LoVo (cell line): ENCODE data around the gene RNF13.
"Not testable (repeated sequence)": the region's sequence is repeated elsewhere in the genome, so short reads cannot be mapped to it uniquely, and the experiment has no call there.

Source experiments
- DNase-seq: peaks from one replicate; pipeline ENCODE4 v3.0.0-alpha.2; 2016; ENCODE audit warnings: low spot score

Gene RNF13

DNA sequence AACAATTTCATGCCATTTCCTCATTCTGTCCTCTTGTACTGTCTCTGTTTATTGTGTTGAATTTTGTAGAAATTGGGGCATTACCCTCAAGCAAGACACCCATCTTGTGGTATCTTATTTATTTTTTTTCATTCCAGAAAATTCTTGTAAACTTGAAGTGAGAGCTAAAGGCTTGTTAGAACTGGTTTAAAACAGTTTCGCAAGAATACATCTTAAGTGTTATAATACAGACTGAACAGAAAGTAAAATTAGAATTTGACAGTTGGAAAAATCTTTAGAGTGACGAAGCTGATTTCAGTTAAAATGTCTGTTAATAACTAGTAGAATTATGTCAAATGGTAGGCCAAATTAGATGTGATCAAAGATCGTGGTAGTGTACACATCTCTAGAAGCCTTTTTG, 26.9 kb downstream of the RNF13 start:
- no peak for DNase-seq

DNA sequence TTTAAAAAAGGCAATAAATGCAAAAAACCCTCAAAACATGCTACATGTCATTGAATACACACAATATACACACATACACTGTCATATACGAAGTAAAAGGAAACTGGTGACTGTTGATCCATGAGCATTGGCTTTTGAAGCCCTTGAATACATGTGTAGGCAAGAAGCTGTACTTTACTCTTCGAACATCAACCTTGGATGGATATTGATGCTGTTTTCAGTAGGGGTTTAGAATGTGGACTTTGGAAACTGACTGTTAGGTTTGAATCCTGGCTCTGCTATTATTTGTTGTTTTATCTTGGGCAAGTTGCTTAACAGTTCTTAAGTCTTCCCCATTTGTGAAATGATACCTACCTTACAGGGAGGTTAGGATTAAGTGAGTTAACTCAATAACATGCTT, 30.5 kb downstream of the RNF13 start:
- DNase-seq: no peak

DNA sequence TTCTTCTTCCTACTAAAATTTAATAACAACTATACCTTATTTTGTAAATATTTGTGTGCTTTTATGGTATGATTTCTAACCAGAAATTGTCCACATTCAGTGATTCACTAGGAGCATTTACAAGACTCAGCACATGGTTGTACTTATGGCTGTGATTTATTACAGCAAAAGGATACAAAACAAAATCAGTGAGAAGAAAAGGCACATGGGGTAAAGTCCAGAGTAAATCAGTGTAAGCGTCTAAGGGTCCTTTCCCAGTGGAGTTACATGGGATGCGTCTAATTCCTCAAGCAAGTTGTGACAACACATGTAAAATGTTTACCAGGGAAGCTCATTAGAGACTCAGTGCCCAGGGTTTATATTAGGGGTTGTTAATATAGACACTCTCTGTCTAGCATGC, 31.1 kb downstream of the RNF13 start:
- DNase-seq: no peak

DNA sequence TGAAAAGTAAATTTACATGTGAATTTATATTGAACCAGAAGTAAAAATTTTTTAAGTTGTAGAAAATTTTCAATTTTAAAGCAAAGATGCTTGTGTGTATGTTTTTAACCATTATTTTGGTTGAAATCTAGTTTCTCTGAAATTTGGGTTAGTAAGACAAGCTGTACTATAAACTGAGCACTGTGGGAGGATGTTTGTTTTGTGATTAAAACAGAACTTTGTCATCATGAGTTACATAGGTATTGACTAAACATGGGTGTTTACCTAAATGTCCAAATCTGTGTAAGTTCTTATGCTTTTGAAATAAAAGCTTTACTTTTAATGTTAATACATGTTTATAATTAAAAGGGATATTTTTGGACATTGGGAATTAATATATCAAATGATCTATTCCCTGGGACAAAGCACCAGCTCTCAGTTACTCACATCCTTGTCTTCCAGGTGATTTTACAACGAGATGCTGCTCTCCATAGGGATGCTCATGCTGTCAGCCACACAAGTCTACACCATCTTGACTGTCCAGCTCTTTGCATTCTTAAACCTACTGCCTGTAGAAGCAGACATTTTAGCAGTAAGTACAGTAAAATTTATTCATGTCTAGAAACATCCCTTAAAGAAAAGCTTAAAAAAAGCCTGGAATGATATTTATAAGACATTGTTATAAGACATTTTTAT, 32.7 kb downstream of the RNF13 start:
- no peak for DNase-seq

DNA sequence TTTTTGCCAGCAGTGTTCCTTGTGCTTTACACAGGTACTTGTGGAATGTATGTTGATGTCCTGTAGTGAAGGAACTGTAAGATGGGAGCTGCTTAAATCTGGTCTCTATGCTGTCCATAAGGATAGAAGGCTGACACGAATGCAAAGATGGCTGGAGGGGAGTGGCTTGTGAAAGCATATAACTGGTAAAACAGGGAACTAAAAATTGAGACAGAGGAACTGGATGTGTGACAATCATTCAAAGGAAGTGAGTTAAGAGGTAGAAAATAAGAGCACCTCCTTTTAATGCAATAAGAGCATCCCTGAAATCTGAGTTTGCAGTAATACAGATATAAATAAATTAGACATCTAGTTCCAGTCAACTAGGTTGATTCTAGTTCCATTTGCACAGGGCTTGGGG, 35.2 kb downstream of the RNF13 start:
- DNase-seq: no peak

DNA sequence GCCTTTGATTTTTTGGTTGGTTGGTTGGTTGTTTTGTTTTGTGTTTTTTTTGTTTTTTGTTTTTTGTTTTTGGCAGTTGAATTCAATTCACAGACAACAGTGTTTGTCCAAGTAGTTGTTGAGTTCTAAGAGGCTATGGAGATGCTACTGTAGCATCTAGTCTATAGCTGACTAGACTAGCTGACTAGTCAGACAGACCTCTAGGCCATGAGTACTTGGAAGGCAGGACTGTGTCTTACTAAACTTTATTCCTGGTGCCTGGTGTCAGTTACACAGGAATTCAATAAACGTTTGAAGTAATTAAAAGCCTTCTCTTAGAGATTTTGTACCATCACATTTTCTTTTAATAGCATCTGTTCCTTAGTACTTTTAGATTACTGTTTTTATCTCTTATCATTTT, 35.7 kb downstream of the RNF13 start:
- no peak for DNase-seq

DNA sequence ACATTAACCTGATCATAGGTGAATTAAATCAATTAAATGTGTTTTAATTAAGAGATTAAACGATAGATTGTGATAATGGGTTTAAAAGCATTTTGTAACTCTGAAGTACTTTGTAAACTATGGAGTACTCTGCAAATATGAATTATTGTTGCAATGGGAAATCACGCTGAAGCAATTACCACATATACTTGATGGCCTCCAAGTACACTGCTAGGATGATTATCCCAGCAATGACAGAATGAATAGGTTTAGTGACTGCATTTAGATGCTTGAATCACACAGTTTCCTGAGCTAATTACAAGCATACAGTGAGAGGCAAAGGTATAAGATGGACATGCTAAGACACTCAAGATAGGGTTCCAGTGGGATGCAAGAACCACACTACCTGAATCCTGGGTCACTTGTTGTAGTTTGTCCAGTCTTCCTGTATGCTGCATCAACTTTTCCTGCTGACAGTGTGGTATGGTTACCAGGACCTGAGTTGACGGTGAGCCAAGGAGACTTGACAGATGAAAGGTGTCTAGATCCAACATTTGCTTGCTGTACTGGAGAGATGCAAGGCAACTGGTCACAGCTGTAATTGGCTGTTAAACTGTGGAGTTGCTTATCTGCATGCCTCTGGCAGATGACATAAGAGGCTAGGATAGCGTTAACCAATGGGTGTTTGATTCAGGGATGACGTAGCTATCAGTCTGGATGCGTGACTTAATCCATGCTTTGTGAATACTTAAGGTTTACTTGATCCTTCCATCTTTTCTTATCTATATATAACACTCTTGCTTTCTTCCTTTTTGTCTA, 38.0 kb downstream of the RNF13 start:
- DNase-seq: no peak

DNA sequence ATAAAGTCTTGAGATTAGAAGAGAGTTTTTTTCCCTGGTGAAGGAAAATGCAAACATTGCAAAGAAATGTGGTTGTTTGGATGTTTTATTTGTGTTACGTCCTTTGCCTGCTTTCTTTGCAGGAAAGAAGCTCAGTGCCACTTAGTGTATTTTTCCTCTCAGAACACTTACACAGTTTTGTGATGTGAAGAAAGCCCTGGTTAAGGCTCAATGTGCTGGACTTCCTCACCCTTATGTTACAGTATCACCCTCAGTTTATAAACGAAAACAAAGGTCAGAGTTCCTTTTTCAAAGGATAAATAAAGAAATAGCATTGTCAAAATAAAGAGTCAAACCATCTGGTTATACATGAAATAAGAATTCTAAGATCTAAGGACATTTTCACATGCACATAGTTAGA, 45.9 kb downstream of the RNF13 start:
- DNase-seq: no peak

DNA sequence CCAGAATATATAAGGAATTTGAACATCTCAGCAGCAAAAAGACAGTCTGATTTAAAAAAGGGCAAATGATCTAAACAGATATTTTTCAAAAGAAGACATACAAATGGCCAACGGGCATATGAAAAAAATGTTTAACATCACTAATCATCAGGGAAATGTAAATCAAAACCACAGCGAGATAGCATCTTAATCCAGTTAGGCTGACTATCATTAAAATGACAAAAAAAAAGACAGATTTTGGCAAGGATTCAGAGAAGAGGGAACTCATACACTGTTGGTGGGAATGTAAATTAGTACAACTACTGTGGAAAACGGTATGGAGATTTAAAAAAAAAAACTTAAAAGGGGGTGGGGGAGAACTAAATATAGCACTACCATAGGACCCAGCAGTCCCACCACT, 47.9 kb downstream of the RNF13 start:
- DNase-seq: no peak

DNA sequence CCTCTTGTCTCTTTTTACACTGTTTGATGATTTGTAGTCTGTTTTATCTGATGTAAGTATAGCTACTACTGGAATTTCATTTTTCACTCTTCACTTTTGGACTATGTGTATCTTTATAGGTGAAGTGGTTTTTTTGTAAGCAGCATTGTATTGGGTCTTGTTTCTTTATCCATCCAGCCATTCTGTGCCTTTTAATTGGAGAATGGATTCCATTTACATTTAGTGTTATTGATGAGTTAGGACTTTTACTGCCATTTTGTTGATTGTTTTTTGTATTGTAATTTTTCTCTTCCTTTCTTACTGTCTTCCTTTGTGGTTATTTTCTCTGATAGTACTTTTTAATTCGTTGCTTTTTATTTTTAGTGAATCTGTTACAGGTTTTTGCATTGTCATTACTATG, 54.5 kb downstream of the RNF13 start:
- DNase-seq: no peak

DNA sequence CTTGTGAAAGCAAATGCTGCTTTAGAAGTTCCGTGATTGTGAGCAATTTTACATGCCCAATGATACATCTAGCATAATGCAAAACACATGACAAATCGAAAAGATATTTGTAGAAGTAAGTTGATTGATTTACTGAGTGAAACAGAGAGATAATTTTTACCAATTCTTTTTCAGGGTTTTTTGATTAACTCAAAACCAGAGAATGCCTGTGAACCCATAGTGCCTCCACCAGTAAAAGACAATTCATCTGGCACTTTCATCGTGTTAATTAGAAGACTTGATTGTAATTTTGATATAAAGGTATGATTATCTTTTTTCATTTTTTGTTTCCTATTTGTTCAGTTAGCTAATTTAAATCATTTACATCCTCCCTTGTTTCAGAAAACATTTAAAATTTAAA, 58.8 kb downstream of the RNF13 start:
- no peak for DNase-seq

DNA sequence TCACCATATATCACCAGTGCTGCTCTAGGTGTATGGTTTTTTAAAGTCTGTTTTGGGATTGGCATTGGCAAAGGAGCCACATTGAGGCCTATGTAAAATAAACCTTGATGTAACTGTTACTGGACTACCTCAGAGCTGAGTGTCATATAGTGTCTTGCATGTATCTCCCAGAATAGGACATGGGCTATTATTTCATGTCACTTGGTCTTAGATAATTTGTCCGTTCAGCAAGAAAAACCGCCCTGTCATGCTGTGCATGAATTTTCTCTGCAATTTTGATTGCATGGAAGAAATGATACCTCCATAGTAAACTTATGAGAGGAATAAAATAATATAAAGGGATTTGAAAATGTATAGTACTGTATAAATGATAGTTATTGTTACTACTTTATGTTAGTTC, 59.6 kb downstream of the RNF13 start:
- no peak for DNase-seq

DNA sequence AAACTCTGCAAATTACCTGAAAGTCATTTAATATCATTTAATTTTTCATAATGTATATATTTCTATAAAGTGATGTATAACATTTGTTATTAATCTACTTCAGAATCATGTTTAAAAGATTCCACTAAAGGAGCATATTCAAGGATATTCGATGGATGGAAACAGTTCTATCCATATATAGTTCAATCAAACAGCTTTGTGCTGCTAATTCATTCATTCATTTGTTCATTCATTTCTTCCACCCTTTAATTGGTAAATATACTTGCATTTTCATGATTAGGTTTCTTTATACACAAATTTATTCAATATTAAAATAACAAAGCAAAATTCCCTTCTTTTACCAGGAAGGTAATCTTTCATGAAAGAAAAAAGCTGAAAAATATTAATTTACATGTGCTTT, 64.7 kb downstream of the RNF13 start:
- DNase-seq: no peak

DNA sequence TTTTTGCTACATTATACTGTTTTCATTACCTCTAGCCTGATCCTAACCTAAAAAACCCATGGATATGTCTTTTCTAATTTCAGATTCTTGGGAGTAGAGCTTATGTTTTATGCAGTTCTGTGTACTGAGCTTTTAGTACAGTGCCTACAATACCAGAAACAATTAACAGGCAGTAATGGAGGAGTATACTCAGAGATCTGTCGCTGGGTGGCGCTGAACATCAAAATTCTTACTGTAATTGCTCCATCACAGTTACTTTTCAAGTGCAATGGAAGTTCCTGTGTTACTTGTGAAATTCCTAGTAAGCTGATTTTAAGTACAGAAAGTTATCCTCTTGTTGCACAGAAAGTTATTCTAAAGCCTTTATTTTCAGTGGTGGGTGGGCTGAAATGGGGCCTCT, 66.9 kb downstream of the RNF13 start:
- DNase-seq: peak; percentile 5

DNA sequence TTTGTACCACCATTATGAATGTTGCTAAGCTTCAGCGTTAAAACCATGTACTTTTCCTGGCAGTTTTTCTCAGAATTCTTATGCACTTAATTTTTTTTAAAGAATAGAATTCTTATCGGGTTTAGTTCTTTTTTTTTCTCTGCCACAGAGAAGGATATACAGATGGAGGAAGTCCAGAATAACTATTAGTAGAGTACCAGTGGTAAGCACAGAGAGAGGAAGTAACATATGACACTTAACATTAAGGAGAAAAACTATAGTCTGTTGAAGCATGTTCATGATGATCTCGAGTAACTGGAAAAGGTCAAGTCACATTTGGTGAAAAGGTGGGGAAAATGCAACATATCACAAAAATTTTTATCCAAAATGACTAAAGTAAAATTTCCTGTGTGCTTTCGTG, 68.9 kb downstream of the RNF13 start:
- no peak for DNase-seq

DNA sequence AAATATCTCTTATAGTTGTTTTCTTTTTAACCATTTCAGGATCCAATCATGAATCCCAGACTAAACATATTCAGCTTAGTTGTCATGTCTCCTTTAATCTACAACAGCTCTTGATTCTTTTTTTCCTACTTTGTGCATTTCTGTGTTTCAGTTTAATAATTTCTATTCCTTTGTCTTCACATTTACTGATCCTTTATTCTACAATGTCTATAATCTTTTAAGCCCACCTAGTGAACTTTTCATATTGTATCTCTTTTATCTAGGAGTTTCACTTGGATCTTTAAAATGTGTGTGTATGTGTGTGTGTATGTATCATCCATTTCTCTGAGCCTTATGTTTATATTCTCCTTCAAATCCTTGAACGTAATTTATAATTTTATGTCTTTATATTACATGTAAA, 70.1 kb downstream of the RNF13 start:
- DNase-seq: no peak

DNA sequence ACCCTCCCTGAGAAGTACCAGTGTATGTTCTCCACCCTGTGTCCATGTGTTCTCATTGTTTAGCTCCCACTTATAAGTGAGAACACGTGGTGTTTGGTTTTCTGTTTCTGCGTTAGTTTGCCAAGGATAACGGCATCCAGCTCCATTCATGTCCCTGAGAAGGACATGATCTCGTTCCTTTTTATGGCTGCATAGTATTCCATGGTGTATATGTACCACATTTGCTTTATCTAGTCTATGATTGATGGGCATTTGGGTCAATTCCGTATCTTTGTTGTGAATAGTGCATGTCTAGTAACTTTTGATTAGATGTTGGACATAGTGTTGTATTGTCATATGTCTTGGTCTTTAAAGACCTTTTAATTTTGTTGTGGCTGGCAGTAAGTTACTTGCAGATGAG, 70.8 kb downstream of the RNF13 start:
- not testable (repeated sequence) for DNase-seq

DNA sequence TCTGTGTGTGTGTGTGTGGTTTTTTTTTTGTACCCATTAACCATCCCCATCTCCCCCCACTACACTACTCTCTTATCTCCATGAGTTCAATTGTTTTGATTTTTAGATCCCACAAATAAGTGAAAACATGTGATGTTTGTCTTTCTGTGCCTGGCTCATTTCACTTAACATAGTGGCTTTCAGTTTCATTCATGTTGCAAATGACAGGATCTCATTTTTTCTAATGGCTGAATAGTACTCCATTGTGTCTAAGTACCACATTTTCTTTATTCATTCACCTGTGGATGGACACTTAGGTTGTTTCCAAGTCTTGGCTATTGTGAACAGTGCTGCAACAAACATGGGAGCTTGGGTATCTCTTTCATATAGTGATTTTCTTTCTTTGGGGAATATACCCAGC, 71.8 kb downstream of the RNF13 start:
- not testable (repeated sequence) for DNase-seq

DNA sequence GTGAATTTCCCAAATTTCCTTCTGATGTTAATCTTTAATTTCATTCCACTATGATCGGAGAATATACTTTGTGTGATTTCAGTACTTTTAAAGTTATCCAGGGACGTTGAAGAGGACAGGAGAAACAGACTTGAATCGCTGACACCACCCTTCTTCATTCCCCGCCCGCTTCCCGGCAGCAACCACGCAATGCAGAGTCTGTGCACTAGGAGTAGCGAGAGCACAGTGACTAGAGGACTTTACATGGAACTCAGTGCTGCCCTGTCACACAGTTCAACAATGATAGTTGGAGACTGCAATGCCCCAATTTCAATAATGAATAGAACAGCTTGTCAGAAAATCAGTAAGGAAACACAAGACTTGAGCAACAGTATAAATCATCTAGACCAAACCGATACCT, 73.9 kb downstream of the RNF13 start:
- DNase-seq: no peak

DNA sequence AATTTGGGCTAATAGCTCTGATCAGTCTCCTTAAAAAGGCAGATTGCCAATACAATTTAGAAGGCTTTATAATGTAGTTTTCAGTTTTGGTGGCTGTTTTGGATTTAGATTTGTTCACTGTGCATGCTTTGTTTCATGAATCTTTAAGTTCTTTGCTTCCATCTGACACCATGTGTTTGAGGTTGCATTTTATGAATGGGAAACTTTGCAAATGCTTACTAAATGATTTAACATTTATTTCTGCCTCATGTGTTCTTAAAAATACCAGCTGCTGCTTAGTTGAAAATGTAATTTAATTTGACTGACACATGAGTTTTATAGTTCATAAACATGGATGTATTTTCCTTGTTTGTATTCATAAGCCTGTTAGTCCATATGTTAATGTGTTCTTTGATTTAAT, 78.6 kb downstream of the RNF13 start:
- DNase-seq: no peak

DNA sequence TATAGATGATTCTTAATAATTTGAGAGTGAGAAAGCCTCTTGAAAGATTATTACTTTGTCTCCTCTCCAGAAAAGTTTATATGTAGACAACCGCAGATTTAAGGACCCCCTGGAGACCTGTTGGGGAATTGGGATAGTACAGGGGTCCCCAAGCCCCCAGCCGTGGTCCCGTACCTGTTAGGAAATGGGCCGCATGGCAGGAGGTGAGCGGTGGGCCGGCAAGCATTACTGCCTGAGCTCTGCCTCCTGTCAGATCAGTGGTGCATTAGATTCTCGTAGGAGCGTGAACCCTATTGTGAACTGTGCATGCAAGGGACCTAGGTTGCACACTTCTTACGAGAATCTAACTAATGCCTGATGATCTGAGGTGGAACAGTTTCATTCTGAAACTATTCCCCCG, 79.4 kb downstream of the RNF13 start:
- no peak for DNase-seq

DNA sequence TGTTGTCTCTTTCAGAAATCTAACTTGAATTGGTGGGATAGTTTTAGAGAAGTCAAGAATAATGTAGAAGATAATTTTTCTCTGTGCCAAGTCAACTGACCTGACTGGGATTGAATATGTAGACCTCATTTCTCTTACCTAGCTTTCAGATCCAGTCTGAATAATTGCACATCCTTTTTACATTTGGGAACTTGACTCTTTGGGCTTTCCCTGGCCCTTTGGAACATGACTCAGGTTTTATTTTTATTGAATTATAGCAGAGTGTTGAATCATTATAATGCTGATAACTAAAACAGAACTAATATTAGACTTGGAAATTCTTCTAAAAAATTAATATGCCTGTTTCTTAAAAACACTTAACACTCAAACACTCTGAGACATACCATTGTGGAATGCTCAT, 81.2 kb downstream of the RNF13 start:
- DNase-seq: no peak

DNA sequence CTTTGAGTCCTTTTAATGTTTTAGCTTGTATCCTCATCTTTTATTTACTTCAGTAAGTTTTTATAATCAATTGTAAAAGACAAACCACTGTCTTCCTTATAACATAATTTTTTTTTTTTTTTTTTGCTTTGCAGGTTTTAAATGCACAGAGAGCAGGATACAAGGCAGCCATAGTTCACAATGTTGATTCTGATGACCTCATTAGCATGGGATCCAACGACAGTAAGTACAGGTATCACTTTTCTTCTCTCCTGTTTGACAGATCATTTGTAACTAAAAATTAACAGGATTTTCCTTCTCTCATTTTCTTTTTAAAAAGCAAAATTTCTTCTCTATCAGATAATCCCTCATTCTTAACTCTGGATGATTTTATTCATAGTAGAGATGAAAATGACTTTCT, 82.3 kb downstream of the RNF13 start:
- no peak for DNase-seq

DNA sequence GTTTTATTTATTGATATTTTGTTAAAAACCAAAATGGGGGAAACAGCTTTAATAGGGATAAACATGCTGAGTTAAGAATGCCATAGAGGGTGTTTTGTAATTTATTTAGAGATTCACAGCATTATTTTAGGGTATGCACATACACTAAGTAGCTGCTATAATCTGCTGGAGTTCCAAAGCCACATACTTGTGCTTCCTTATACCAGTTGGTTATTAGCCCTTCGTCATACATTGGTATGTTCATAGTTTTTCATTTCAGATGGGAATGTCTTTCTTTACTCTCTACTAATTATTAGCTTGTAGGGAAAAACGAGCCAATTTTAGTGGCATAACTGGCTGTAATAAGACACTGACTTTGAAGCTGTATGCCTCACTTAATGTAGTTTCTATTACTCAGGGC, 82.8 kb downstream of the RNF13 start:
- no peak for DNase-seq
